GM23248 (cell line): ENCODE data around the gene STK17A. TPM values are rescaled to one million over a fixed set of nuclear protein-coding genes. Genes with fewer than 3 reads are reported as not detected.

ENCODE experiments used
- DNase-seq: peaks from one replicate; pipeline ENCODE4 v3.0.0-alpha.2; 2015
- H2AFZ ChIP-seq: fragments of 200-600 bp; sonication (generic); 2 replicates; pipeline ENCODE4 v1.6.1; 2016; ENCODE audit warnings: antibody characterized with exemption
- H3F3A ChIP-seq: fragments of 200-600 bp; sonication (generic); 2 replicates; pipeline ENCODE4 v1.6.1; 2016; ENCODE audit warnings: mild to moderate bottlenecking, antibody characterized with exemption, mixed run types; ENCODE audit not compliant: insufficient read depth
- H3K27ac ChIP-seq: fragments of 200-600 bp; sonication (generic); 2 replicates; pipeline ENCODE4 v1.5.1; 2016; ENCODE audit warnings: mild to moderate bottlenecking
- H3K27me3 ChIP-seq: fragments of 200-600 bp; sonication (generic); replicated peaks from 2 replicates; pipeline ENCODE4 v1.6.1; 2016; ENCODE audit warnings: mild to moderate bottlenecking; ENCODE audit not compliant: insufficient read depth
- H3K36me3 ChIP-seq: fragments of 200-600 bp; sonication (generic); 2 replicates; pipeline ENCODE4 v1.6.1; 2016; ENCODE audit warnings: low read depth, mild to moderate bottlenecking
- H3K4me1 ChIP-seq: fragments of 200-600 bp; sonication (generic); 2 replicates; pipeline ENCODE4 v1.6.1; 2016; ENCODE audit warnings: mild to moderate bottlenecking; ENCODE audit not compliant: insufficient read depth
- H3K4me2 ChIP-seq: fragments of 200-600 bp; sonication (generic); one replicate; pipeline ENCODE4 v1.6.1; 2016; ENCODE audit warnings: mild to moderate bottlenecking; ENCODE audit not compliant: unreplicated experiment
- H3K4me3 ChIP-seq: fragments of 200-600 bp; sonication (generic); 2 replicates; pipeline ENCODE4 v1.5.1; 2016; ENCODE audit warnings: mild to moderate bottlenecking
- H3K79me2 ChIP-seq: fragments of 200-600 bp; sonication (generic); 2 replicates; pipeline ENCODE4 v1.6.1; 2016; ENCODE audit warnings: mild to moderate bottlenecking; ENCODE audit not compliant: insufficient read depth
- H3K9ac ChIP-seq: fragments of 200-600 bp; sonication (generic); 2 replicates; pipeline ENCODE4 v1.6.1; 2016; ENCODE audit warnings: mild to moderate bottlenecking
- H3K9me2 ChIP-seq: fragments of 200-600 bp; sonication (generic); 2 replicates; pipeline ENCODE4 v1.6.1; 2016; ENCODE audit warnings: mixed run types, mild to moderate bottlenecking, moderate library complexity; ENCODE audit not compliant: insufficient read depth
- H3K9me3 ChIP-seq: fragments of 200-600 bp; sonication (generic); one replicate; pipeline ENCODE4 v1.6.1; 2017; ENCODE audit warnings: low read depth
- H4K20me1 ChIP-seq: fragments of 200-600 bp; sonication (generic); 2 replicates; pipeline ENCODE4 v1.6.0; 2016; ENCODE audit not compliant: insufficient read depth
- EZH2 ChIP-seq: fragments of 200-600 bp; sonication (generic); IDR thresholded peaks from 2 replicates; pipeline ENCODE4 v1.6.1; 2018; ENCODE audit warnings: antibody characterized with exemption, mild to moderate bottlenecking; ENCODE audit not compliant: insufficient read depth, poor library complexity, severe bottlenecking
- EZH2phosphoT487 ChIP-seq: fragments of 200-600 bp; sonication (generic); IDR thresholded peaks from 2 replicates; pipeline ENCODE4 v1.6.1; 2018; ENCODE audit warnings: antibody characterized with exemption, moderate library complexity, mild to moderate bottlenecking, low read depth; ENCODE audit not compliant: insufficient read depth
- WGBS, 2 experiments: methylation state at CpG; one replicate each; pipeline ENCODE4 v1.1.6; 2015 to 2017; ENCODE audit warnings: low lambda C conversion rate in 2 of 2, low coverage in 1 of 2; ENCODE audit errors: missing lambda C conversion rate in 2 of 2; 5-methylcytosine and 5-hydroxymethylcytosine counted together
- in situ Hi-C: fragments of 300-500 bp; cut with MboI; formaldehyde crosslinking; loops from 2 replicates; pipeline ENCODE4 v1.15.0; 2020
- polyA plus RNA-seq: library from polyadenylated mRNA; unstranded; fragments of >200 nt; fragmentation: Nextera tagmentation; extraction: Ambion mirVana; gene quantifications from 2 replicates; pipeline ENCODE4 v1.2.1, GENCODE V29; 2016
- total RNA-seq: library from RNA; depleted of rRNA; stranded (reverse); fragments of >200 nt; shearing (Covaris generic); gene quantifications from 2 replicates; pipeline ENCODE4 v1.2.3, GENCODE V29; 2014

Gene STK17A
- total and polyA plus RNA-seq, 2 experiments from 2014 or later, result 102 to 132 TPM

- peaks cover 53% of the 10 kb centered on the region for H3K4me1 ChIP-seq
Measured at GRCh38 chr7:43643846-43644245, 60.9 kb downstream of the STK17A start.

DNA sequence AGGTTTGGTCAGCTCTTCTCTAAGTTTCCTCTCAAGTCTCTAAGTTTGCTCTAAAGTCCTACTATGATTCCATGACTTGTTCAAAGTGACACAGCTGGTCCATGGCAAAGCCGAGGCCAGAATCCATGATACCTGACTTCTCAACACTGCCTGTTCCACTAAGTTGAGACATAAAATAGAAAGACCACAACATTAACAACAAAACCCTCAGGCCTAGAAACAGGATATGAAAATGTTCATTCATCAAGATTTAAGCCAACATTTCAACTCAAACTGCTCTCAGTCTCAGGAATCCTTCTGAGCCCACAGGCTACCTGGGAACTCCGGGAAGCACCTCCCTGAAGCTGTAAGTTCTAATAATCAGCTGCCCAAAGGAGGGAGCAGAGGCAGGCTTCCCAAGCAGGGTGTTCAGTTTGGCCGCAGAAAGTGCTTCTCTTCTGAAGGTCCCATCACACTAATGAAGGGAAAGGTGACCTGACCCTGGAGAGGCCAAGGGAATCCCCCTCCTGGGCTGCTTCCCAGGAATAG is 62.9 kb downstream of the STK17A start:
- TF ChIP-seq EZH2phosphoT487, result no peak
- no peak for TF ChIP-seq EZH2
- Histone ChIP-seq H3K27ac (peak overlapping the region; percentile 99), H2AFZ (no peak overlapping the region), H3K9me3 (no peaks in the 10 kb centered on the region), H3K9ac (peak overlapping the region; percentile 88), H3K36me3 (peaks cover 1% of the 10 kb centered on the region; the same call in 1 of the 2 replicates), H3K4me2 (peak overlapping the region; percentile 76), H3F3A (peaks cover 78% of the 10 kb centered on the region), H3K79me2 (peaks cover 23% of the 10 kb centered on the region), H3K4me3 (peak overlapping the region; percentile 53; the same call in 1 of the 2 replicates), H3K4me1 (peaks cover 53% of the 10 kb centered on the region), H3K9me2 (no peaks in the 10 kb centered on the region), H3K27me3 (no peaks in the 10 kb centered on the region), H4K20me1 (no peaks in the 10 kb centered on the region)
- 94 to 98% methylated on average over 3 of the region's 3 CpGs for WGBS, 2 experiments
- no peak for DNase-seq
- in situ Hi-C loops, result no loop called here

More at GRCh38 chr7:43643846-43644245, 60.9 kb downstream of the STK17A start:
- H3K4me2 ChIP-seq, result no peak overlapping the region
- no peak overlapping the region for H3K9ac ChIP-seq
- TF ChIP-seq EZH2phosphoT487 (no peak), EZH2 (no peak)
- no peak overlapping the region for H2AFZ ChIP-seq
- H3K27me3 ChIP-seq, result no peaks in the 10 kb centered on the region
- H3K36me3 ChIP-seq, result peaks cover 16% of the 10 kb centered on the region; the same call in 1 of the 2 replicates
- H3K4me3 ChIP-seq, result no peak overlapping the region
- peaks cover 78% of the 10 kb centered on the region for H3F3A ChIP-seq
- H4K20me1 ChIP-seq, result no peaks in the 10 kb centered on the region
- WGBS, 2 experiments, result 91 to 96% methylated on average over 8 of the region's 8 CpGs
- in situ Hi-C loops, result no loop called here
- no peak for DNase-seq
- peaks cover 40% of the 10 kb centered on the region for H3K79me2 ChIP-seq
- no peak overlapping the region for H3K27ac ChIP-seq
- no peaks in the 10 kb centered on the region for H3K9me2 ChIP-seq
- H3K9me3 ChIP-seq, result no peaks in the 10 kb centered on the region

GRCh38 chr7:43646603-43647338 is 63.9 kb downstream of the STK17A start:
- Histone ChIP-seq H4K20me1 (no peaks in the 10 kb centered on the region), H3K9me2 (no peaks in the 10 kb centered on the region), H3K9ac (peak overlapping the region; percentile 88), H2AFZ (no peak overlapping the region), H3K36me3 (no peaks in the 10 kb centered on the region), H3K4me3 (peak overlapping the region; percentile 53), H3K4me2 (peak overlapping the region; percentile 76), H3K79me2 (peaks cover 21% of the 10 kb centered on the region), H3K9me3 (no peaks in the 10 kb centered on the region), H3K27me3 (no peaks in the 10 kb centered on the region), H3K4me1 (peaks cover 58% of the 10 kb centered on the region), H3F3A (peaks cover 77% of the 10 kb centered on the region), H3K27ac (peak overlapping the region; percentile 99)
- TF ChIP-seq EZH2phosphoT487 (no peak), EZH2 (no peak)
- in situ Hi-C loops, result no loop called here
- 1 to 3% methylated on average over 8 of the region's 8 CpGs for WGBS, 2 experiments
- peak; percentile 90 for DNase-seq

- in situ Hi-C loops, result no loop called here
- H3K9me2 ChIP-seq, result no peaks in the 10 kb centered on the region
- peak overlapping the region; percentile 99 for H3K27ac ChIP-seq
- H3K4me1 ChIP-seq, result peaks cover 58% of the 10 kb centered on the region
- H3K36me3 ChIP-seq, result no peaks in the 10 kb centered on the region
- H3K27me3 ChIP-seq, result no peaks in the 10 kb centered on the region
- peak overlapping the region; percentile 53 for H3K4me3 ChIP-seq
- no peak for TF ChIP-seq EZH2
- no peak for TF ChIP-seq EZH2phosphoT487
- no peaks in the 10 kb centered on the region for H4K20me1 ChIP-seq
- peaks cover 73% of the 10 kb centered on the region for H3F3A ChIP-seq
- DNase-seq, result peak; percentile 78
- 4 to 8% methylated on average over 7 of the region's 7 CpGs for WGBS, 2 experiments
- H3K79me2 ChIP-seq, result peaks cover 21% of the 10 kb centered on the region
- H3K9me3 ChIP-seq, result no peaks in the 10 kb centered on the region
- H2AFZ ChIP-seq, result no peak overlapping the region
- peak overlapping the region; percentile 88 for H3K9ac ChIP-seq
- peak overlapping the region; percentile 76 for H3K4me2 ChIP-seq
Measured at GRCh38 chr7:43647339-43647672, 64.4 kb downstream of the STK17A start.
